Measurements from ENCODE around the gene PRKN.

Gene PRKN

DNA sequence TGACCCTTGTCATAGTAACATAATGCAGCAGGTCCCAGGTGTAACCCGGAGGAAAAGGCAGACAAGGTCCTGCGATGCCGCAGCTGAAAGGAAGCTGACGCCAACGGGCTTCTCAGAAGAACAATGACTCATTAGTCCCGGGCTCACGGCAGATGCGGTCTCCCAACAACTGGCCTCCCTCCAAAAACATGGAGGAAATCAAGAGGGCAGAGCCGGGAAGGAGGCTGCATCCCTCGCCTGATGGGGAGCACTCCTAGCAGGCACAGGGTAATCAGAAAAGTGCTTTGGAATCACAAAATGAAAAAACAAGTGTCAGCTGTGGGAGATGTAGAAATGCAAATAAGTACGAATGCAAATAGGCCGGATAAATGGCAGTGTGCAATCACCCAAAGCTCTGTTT lies 1288.5 kb downstream of the PRKN start:
- TF ChIP-seq EZH2 (optimal IDR thresholded peaks at IDR 0.05; ENCODE audit: low read depth, low read length) (no peak), EZH2phosphoT487 (IDR thresholded peaks at IDR 0.05; ENCODE audit: low read length) (no peak)
- TF ChIP-seq, protein P1, sequence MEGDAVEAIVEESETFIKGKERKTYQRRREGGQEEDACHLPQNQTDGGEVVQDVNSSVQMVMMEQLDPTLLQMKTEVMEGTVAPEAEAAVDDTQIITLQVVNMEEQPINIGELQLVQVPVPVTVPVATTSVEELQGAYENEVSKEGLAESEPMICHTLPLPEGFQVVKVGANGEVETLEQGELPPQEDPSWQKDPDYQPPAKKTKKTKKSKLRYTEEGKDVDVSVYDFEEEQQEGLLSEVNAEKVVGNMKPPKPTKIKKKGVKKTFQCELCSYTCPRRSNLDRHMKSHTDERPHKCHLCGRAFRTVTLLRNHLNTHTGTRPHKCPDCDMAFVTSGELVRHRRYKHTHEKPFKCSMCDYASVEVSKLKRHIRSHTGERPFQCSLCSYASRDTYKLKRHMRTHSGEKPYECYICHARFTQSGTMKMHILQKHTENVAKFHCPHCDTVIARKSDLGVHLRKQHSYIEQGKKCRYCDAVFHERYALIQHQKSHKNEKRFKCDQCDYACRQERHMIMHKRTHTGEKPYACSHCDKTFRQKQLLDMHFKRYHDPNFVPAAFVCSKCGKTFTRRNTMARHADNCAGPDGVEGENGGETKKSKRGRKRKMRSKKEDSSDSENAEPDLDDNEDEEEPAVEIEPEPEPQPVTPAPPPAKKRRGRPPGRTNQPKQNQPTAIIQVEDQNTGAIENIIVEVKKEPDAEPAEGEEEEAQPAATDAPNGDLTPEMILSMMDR (IDR thresholded peaks at IDR 0.05; ENCODE audit: low read length) = no peak
- Histone ChIP-seq H3F3A (ENCODE audit: insufficient read depth, low read length) (no peaks in the 10 kb centered on the region), H3K27ac (ENCODE audit: low read length) (no peak overlapping the region), H3K4me3 (ENCODE audit: low read length) (no peak overlapping the region), H3K4me2 (ENCODE audit: low read depth, low read length) (no peak overlapping the region), H3K36me3 (replicated peaks; ENCODE audit: insufficient read depth, low read length) (no peaks in the 10 kb centered on the region), H3K9me3 (replicated peaks; ENCODE audit: insufficient read depth, low read length) (no peaks in the 10 kb centered on the region), H3K27me3 (replicated peaks; ENCODE audit: insufficient read depth, low read length) (no peaks in the 10 kb centered on the region), H2AFZ (ENCODE audit: low read length) (no peak overlapping the region), H3K79me2 (ENCODE audit: low read length) (no peaks in the 10 kb centered on the region), H4K20me1 (ENCODE audit: insufficient read depth, low read length) (no peaks in the 10 kb centered on the region), H3K4me1 (ENCODE audit: low read length) (no peaks in the 10 kb centered on the region), H3K9ac (ENCODE audit: low read length) (no peak overlapping the region), H3K9me2 (replicated peaks; ENCODE audit: insufficient read depth, low read length) (no peaks in the 10 kb centered on the region)
- no peak for DNase-seq

DNA sequence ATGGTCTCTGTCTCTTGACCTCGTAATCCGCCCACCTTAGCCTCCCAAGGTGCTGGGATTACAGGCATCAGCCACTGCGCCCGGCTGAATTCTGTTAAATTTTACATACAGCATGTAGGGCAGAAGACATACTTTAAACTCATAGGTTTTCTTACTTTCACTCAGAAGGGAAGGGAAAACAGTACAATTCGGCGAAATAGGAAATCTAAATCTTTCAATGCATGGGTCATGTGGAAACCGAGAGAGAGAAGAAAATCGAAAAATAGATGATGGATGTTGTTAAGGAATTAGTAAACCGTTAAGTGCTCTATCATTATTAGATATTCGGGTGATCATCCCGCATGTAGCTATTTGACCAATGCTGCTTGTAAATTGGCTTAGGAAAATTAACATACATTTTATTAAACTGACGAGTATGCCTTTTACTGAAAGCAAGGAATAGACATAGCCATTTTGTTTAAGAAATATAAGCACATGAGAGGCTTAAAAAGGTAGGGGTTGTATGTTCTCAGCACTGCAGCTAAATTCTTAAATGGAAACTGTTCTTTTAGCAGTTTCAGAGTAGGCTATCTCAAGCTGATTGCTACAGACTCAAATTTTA lies 1289.0 kb downstream of the PRKN start:
- H3K4me3 ChIP-seq (ENCODE audit: low read length) = no peak overlapping the region
- TF ChIP-seq, protein P1 (IDR thresholded peaks at IDR 0.05; ENCODE audit: low read length) = no peak
- TF ChIP-seq EZH2 (optimal IDR thresholded peaks at IDR 0.05; ENCODE audit: low read depth, low read length) = no peak
- no peak for TF ChIP-seq EZH2phosphoT487 (IDR thresholded peaks at IDR 0.05; ENCODE audit: low read length)
- H2AFZ ChIP-seq (ENCODE audit: low read length) = no peak overlapping the region
- H3F3A ChIP-seq (ENCODE audit: insufficient read depth, low read length) = no peaks in the 10 kb centered on the region
- no peaks in the 10 kb centered on the region for H3K9me2 ChIP-seq (replicated peaks; ENCODE audit: insufficient read depth, low read length)
- H3K4me1 ChIP-seq (ENCODE audit: low read length) = no peaks in the 10 kb centered on the region
- H3K4me2 ChIP-seq (ENCODE audit: low read depth, low read length) = no peak overlapping the region
- DNase-seq = no peak
- H3K79me2 ChIP-seq (ENCODE audit: low read length) = no peaks in the 10 kb centered on the region
- no peaks in the 10 kb centered on the region for H3K9me3 ChIP-seq (replicated peaks; ENCODE audit: insufficient read depth, low read length)
- no peaks in the 10 kb centered on the region for H3K27me3 ChIP-seq (replicated peaks; ENCODE audit: insufficient read depth, low read length)
- no peaks in the 10 kb centered on the region for H4K20me1 ChIP-seq (ENCODE audit: insufficient read depth, low read length)
- H3K36me3 ChIP-seq (replicated peaks; ENCODE audit: insufficient read depth, low read length) = no peaks in the 10 kb centered on the region
- no peak overlapping the region for H3K9ac ChIP-seq (ENCODE audit: low read length)
- no peak overlapping the region for H3K27ac ChIP-seq (ENCODE audit: low read length)

DNA sequence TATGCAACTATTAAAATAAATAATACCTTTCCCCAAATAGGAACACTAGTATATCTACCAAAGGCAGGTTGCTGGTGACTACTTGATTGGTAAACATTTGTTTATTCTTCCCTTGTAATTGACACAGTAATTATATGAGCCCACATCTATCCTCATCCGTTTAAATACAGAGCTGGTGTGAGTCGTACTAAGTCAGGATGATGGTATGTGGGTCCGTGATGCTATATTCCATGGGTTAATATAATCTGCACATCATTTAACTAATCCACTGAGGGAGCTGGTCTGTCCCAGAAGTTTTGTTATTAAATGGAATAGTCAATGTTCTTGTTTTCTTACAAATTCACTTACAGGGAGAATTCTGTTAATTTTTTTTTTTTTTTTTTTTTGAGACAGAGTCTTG lies 1289.7 kb downstream of the PRKN start:
- H3K4me1 ChIP-seq (ENCODE audit: low read length) = no peaks in the 10 kb centered on the region
- no peaks in the 10 kb centered on the region for H3F3A ChIP-seq (ENCODE audit: insufficient read depth, low read length)
- H3K4me2 ChIP-seq (ENCODE audit: low read depth, low read length) = no peak overlapping the region
- H2AFZ ChIP-seq (ENCODE audit: low read length) = no peak overlapping the region
- H3K9me3 ChIP-seq (replicated peaks; ENCODE audit: insufficient read depth, low read length) = no peaks in the 10 kb centered on the region
- no peak overlapping the region for H3K27ac ChIP-seq (ENCODE audit: low read length)
- no peaks in the 10 kb centered on the region for H3K79me2 ChIP-seq (ENCODE audit: low read length)
- H4K20me1 ChIP-seq (ENCODE audit: insufficient read depth, low read length) = no peaks in the 10 kb centered on the region
- TF ChIP-seq EZH2 (optimal IDR thresholded peaks at IDR 0.05; ENCODE audit: low read depth, low read length) = no peak
- TF ChIP-seq, protein P1 (IDR thresholded peaks at IDR 0.05; ENCODE audit: low read length) = no peak
- no peak for TF ChIP-seq EZH2phosphoT487 (IDR thresholded peaks at IDR 0.05; ENCODE audit: low read length)
- H3K9me2 ChIP-seq (replicated peaks; ENCODE audit: insufficient read depth, low read length) = no peaks in the 10 kb centered on the region
- H3K36me3 ChIP-seq (replicated peaks; ENCODE audit: insufficient read depth, low read length) = no peaks in the 10 kb centered on the region
- H3K27me3 ChIP-seq (replicated peaks; ENCODE audit: insufficient read depth, low read length) = no peaks in the 10 kb centered on the region
- H3K9ac ChIP-seq (ENCODE audit: low read length) = no peak overlapping the region
- DNase-seq = no peak
- H3K4me3 ChIP-seq (ENCODE audit: low read length) = no peak overlapping the region
